T-helper 2 cell (primary cell): ENCODE results near the gene MASP1.
A peak's percentile ranks its signal among the peaks of the same experiment; 100 is the strongest.
"Not testable (repeated sequence)": the region's sequence is repeated elsewhere in the genome, so short reads cannot be mapped to it uniquely, and the experiment has no call there.

Experiments used
- DNase-seq, 5 experiments: peaks; one replicate each; pipeline versions ENCODE4 v3.0.0 to v3.0.0-alpha.2; 2012 to 2022

The MASP1 gene

DNA sequence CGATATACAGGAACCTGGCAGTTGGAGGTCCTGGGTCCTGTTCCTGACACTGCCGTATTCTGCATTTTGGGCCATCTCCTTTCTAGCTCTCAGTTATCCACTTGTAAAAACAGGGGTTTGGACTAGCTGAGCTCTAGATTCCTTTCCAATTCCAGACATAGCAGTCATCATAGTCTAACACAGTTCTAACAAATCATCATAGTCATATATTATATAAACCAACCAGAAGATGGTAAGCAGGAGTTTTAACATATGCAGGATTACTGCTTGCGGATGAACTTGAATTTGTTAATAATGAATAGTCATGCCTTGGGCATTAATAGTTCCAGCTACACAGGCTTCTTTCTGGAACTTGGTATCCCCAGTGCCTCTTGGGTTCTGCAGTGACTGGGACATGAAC lies 26.6 kb downstream of the MASP1 start:
- no peak for DNase-seq

DNA sequence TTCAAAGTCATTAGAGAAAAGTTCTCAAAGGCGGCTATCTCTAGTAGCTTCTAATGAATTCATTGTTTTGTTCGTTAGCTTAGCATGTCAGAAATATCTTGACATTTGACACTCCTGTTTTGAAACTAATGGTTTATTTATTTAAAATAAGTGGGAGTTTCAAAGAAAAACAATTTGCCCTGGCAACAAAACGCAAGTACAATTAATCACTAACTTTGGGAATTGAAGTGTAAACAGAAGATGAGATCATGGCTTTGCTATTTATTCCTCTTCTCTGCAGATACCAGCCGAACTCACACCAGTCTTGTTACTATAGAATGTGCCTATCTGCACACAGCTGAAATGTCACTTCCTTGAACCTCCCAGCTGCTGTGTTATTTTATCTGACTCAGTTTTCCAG lies 27.5 kb downstream of the MASP1 start:
- no peak for DNase-seq

DNA sequence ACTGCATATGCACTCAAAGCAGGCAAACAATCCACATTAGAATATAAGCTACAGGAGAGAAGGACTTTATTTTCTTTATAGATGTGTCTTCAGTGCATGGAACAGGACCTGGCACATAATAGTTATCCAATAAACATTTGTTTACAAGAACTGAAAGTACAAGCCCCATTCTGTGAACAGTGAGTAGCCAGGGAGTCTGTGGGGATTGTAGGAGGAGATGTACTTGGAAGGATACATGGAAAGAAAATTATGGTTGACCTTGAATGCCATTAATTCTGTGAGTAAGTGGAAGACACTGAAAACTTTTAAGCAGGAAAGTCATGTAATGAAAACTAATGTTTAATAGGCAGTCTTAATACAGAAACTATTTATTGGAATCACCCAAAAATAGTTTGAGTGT lies 28.3 kb downstream of the MASP1 start:
- DNase-seq = no peak

DNA sequence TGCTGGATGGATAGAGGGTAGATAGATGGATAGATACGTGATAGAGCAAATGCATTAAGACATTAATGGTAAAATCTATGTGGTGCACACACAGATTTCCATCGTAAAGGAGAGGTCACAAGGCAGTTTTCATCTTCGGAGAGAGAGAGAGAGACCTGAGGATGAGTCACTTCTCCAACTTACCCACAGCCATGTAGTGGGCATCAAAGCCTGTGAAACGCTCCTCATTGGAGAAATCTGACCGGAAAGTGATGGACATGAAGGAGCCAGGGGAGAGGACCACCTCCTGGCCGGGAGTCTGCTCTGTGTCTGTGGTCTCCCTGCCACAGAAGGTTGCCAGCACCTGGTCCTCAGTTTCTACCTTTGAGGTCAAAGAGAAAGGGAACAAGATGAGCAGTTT lies 29.2 kb downstream of the MASP1 start:
- no peak for DNase-seq

DNA sequence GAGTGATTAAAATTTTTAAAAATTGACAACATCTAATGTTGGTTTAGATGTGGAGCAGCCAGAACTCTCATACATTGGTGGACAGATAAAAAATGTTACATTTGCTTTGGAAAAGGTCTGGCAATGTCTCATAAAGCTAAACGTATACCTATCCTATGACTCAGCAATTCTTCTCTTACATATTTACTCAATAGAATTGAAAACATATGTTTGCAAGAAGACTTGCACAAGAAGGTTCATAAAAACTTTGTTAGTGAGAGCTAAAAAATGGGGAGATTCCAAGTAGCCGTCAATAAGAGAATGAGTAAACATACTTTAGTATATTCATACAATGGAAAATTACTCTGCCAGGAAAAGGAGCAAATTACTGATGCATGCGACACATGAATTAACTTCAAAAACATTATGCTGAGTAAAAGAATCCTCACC lies 30.0 kb downstream of the MASP1 start:
- DNase-seq = no peak

DNA sequence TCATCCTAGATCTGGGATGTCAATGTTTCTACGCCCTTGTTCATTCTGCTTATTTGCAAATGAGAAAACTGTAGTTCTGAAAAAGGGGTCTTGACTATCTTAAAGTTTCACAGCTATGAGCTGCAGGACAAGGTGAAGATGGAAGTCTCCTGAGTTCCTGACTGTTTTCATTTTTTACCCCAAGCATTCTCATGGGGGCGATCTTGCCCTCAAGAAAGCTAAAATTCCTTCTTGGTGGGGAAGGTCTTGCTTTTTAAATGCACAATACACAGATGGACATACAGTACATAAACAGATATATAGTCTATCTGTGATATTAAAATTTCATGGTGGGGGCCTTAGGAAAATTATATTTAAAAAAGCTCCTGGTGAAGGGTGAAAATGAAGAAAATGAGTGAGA lies 32.4 kb downstream of the MASP1 start:
- no peak for DNase-seq

DNA sequence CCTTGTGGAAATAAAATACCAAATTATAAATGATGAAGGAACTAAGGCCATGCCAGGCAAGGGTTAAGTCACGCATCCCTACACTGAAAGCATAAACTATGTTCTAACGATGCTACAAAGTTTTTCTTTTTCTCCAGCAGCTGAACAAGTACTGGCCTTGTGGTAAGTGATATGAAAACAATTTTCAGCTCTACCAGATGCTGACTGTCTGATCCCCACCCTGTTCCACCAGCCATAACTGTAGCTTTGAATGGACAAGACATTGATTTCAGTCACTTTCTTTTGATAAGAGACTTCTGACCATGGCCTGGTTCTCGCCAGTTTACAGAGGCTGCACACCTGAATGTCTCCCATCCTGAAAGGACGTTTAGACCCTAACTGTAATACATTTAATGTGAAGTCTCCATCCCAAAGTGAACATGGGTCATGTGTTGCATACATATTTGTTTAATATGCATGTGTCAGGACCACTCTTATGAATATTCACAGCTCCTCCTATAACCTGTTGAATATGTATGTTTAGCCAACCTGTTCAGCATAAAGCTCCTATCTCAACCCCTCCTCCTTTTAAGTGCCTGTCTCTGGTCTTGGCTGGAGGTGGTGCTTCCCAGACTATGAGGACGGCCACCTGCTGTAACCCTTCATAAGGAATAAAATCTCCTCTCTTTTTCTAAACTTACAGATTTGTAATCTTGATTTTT lies 33.4 kb downstream of the MASP1 start:
- DNase-seq = no peak

DNA sequence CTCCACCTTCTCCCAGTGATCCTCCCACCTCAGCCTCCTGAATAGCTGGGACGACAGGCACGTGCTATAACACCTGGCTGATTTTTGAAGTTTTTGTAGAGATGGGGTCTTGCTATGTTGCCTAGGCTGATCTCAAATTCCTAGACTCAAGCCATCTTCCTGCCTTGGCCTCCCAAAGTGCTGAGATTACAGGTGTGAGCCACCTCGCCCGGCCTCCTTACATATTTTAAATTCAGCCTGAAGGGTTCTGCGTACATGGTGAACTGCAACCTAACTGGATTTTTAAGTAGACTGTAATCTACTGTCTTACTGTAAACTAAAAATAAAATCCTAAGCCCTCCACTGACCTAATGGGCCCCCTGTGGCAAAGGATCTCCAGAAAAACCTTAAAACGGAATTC lies 34.1 kb downstream of the MASP1 start:
- no peak for DNase-seq

DNA sequence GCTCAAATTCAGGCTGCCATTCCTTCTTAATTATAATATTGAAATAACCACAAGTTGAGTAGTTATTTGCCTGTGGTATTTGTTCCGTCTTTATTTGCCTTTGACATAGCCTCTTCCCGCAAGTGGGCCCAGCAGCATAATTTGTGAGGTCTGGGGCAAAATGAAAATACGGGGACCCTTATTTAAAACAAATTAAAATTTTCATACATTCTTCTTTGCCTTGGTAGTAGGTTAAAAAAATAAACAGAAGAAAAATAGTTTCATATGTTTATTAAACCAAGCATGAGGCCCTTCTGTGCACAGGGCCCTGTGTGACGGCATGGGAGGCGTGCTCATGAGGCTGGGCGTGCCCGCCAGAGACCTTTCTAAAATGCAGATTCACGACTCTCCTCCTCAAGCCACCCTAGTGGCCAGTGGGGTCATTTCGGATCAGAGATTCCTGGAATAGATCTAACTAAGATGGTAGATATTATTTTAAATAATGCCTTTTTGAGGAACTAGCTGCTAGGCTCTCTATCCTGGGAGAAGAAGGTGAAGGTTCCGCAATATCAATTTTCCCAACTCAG lies 35.4 kb downstream of the MASP1 start:
- DNase-seq = no peak

DNA sequence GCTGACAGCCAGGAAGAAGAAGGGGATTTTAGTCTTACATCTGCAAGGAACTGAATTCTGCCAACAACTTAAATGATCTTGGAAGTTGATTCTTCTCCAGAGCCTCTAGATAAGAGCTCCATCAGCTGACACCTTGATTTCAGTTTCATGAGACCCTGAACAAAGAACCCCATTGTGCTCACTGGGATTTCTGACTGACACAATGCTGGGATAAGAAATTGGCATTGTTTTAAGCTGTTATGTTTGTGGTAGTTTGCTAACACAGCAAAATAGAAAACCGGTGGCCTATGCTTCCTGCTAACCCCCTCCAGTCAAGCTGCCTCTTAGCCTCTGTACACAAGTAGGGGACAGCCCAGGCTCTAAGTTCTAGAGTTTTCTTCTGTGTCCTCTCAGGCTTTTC lies 36.2 kb downstream of the MASP1 start:
- no peak for DNase-seq

DNA sequence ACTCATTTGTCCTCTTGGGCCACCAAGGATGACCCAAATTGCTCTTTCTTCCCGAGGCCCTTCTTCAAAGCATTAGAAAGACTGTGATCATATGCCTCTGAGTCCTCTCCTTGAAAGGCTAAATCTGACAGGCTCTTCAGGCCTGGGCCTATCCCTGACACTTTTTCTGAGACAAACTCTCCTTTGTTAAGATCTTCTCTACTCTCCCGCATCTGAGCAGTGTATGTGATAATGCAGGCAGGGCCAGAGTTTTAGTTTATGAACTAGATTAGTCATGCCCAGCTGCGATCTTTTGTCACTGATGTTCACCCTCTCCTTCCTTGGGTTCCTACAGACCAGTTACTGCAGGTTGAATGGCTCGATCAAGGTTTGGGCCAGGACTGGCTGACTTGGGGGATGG lies 39.2 kb downstream of the MASP1 start:
- DNase-seq = no peak

DNA sequence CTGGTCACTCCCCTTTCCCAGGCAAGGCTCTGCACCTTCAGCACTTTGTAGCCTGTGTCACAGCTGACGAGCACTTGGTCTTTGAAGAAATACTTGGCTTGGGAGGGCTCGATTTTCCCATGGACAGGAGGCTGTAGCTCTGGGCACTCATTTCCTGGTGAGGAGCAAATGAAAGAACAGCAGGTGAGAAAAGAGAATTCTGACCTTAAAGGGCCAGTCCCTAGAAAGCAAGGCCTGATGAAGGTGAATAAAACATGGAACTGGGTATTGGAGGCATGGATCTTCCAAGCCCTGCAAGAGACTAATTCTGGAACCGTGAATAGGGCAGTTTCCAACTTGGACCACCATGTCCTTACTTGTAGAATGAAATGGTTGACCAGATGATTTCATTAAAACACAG lies 39.9 kb downstream of the MASP1 start:
- DNase-seq = no peak

DNA sequence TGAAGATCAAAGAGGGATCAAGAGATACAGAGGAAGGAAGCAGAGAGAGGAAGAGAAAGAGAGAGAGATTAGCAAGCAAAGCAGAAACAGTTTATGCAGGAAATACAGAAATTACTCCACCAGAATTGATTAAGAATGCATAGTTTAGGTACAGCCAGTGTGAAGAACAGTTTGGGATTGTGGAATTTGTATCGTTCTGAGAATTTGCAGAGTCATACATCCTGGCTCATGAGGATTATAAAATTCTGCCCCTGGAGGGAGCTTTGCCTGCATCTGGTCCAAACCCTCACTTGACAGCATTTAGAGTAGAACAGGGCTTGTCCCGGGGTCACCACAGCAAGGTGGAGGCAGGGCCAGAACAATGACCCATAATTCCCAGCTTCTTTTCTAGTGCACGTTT lies 44.1 kb downstream of the MASP1 start:
- peak in 1 of 5 experiments; percentile 25 for DNase-seq

DNA sequence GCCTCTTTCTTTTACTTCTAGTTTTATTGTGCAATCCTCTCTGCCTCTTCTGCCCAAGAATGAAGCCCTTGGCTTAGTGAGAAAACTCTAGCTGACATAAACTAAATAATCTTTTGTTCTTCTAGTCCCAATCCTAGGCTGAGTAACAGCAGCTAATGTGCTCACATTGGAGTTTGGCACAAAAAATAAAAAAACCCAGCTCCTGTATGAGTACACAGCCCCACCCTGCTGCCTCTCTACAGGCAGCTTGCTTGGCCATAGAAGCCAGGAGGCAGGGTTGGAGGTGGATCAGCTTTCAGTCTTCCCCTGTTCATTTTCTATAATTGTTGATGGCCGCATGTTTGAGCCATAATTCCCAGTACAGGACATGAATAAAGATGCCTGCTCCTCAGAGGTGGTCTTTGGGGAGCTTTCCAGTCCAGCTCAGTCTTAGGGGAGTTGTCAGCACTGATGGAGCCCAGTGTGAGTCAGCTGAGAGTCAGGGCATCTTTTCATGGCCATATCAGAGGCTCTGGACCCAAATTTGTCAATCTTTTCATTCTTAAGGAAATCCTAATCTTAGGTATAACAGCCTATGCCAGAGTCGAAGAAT lies 47.5 kb downstream of the MASP1 start:
- no peak for DNase-seq

DNA sequence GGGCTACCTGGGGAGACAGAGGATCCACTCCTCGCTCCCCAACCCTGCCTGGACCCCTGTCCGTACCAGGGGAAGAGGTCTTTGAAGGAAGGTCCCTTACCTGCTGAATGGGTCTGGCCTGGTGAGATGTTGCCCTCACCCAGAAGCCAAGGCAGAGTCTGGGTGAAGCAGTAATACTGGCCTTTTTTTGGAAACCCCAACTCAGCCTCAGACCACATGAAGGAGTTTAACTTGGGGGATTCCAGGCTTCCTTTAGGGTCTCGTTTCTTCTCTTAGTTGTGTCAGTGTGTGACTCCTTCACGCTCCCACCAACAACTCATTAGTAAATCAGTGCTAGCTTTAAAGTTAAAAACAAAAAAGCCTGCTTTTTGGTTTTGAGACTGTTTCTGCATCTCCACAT lies 48.6 kb downstream of the MASP1 start:
- DNase-seq = no peak

DNA sequence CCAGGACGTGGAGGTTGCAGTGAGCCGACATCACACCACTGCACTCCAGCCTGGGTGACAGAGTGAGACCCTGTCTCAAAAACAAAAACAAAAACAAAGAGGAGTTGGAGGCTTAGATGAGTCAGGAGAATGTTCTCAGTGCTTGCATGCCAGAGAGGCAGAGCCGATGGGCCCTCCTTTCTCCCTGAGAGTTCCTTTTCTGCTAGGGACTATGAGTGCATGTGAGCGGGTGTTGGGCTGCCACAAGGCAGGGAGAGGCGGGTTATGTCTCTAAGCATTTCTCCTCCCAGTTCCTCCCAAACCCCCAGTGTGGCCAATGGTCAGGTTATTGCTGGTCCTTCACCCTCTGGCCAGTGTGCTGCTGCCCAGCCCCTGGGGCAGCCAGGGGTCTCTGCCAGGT lies 49.1 kb downstream of the MASP1 start:
- no peak for DNase-seq

DNA sequence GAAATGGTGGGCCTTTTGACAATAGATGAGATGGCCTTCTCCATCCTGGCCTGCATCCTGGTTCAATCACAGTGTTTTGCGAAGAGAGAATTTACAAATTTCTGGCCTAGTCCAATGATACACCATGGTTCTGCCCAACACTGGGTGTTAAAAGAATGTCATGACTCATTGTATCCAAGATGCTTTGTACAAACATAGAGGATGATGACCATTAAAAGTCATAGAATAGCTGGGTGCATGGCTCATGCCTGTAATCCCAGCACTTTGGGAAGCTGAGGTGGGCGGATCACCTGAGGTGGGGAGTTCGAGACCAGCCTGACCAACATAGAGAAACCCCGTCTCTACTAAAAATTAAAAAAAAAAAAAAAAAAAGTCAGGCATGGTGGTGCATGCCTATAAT lies 52.7 kb downstream of the MASP1 start:
- not testable (repeated sequence) for DNase-seq

DNA sequence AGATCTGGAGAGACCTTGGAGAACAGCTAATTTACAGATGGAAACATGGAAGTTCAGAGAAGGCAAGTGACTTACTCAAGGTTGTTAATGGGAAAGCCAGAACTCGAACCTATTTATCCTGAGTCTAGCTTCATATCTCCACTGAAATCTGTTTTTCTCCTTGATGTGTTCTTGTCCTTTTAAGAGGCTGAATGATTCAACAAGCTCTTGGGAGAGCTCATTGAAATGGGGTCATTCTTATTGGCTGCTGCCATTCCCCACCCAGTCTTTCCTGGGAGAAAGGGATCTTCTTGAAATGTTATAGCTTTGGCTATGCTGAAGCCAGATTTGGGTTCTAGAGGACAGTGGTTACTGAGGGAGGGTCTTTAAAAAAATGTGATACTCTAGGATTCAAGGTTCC lies 53.3 kb downstream of the MASP1 start:
- DNase-seq = no peak

DNA sequence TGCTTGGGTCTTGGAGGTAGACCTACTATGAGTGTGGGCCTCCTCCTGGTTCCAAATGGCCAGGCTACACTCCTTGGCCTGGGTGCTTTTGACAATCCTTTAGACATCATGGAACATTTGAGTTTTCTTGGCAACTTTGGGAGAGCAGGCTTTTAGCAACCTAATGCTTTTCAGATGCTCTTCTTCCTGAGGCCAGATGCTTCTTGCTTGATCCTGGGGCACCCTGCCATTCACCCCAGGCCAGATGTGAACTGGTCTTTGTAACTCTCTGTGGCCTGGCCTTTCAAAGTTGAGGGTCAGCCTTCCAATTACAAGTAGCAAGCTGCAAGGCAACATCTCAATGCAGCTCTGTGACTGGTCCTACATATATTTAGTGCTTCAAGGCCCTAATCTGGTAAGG lies 53.8 kb downstream of the MASP1 start:
- DNase-seq = no peak

DNA sequence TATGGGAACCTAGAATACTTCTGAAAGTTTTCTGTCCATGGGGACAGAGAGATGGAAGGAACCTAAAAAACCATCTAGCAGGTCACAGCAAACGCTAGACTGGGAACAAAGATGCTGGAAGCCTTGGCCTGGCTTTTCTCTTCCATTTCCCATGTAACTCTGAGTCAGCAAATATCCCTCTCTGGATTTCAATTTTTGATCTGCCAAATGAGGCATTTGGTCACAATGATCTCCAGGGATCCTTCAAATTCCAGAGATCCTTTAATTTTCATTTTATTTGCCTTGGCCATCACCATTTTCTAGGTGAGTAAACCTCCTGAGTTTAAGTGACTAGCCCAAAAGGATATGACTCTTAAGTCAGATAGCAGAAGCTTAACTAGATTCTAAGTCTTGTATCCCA lies 54.6 kb downstream of the MASP1 start:
- DNase-seq = no peak

DNA sequence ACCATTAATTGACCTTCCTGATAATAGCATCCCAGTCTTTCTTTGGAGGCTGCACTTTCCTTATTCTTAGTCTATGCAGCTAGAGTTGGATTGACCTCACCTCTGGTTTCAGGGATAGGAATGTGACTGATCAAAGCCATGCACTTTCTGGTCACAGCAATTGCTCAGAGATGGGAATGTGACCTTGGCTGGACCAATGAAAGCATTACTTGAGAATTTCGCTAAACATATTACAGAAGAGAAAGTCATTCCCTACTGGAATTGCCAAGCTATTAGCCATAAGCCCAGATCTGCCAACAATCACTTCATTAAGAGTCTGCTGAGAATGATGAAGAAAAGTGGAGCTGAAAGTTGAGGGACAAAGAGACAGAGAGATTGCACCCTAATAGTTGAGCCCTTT lies 61.5 kb downstream of the MASP1 start:
- DNase-seq = no peak

DNA sequence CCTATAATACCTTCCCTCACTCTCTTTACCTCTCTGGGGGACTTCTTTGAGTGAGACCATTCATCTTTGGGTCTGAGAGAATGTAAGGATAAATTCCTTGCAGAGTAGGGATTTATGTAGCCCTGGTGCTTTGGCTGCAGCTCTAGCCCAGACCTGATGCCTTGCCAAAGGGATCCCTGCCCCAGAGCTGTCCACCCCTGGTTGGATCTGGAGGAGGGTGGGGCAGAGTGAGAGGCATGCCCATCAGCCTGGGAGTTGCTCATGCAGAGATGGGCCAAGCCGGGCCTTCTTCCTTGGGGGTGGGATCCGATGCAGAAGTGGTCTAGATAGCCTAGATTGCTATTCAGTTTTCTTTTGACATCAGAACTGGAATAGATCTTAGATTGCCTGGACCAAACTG lies 62.8 kb downstream of the MASP1 start:
- DNase-seq = no peak

DNA sequence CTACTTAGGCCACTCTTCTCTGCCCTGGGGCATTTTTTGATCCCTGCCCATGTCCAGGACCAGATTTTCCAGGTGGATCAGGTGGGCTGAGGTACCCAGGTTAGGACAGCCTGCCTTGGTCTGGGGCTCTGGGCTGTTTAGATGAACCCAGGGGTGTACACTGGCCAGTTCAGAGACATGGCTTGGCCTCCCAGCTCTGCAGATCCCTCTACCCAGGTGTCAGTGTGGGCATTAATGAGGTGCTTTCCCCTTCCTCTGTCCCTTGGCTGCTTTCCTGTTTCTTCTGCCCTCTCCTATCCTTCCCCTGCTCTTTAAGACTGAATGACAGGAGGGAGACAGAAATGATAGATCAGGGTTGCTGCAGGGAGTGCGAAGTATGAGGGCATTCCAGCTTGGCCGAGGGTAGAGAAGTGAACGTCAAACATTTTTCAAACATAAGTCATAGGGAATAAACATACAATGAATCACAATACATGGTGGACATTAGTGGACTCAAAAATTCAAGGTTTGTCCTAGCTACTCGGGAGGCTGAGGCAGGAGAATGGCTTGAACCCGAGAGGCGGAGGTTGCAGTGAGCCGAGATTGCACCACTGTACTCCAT lies 63.8 kb downstream of the MASP1 start:
- DNase-seq = no peak

DNA sequence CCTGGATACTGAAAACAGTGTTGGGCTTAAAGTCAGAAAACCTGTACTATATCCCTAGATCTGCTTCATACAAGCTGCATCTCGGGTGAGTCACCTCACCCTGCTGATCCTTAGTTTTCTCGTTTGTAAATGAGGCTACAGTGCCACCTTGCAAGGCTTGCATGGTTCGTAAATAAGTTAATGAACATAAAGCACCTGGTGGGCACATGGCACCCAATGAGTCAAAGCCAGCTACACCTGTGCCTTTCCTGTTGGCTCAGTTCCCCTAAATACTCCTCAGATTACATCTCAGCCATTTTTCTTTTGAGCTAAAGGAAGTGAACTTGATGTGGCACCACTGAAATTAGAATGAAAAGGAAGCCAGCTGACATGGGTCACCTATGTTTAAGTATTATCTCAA lies 67.7 kb downstream of the MASP1 start:
- peak in 1 of 5 experiments; percentile 16 for DNase-seq
